Left lung (tissue), 10 donors: Measurements from ENCODE around the gene MUC15. TPM values are rescaled to one million over a fixed set of nuclear protein-coding genes. Genes with fewer than 3 reads are reported as not detected.

Experiments used
- ATAC-seq: fragments of 200-7000 bp; cut with Tn5 transposase; one replicate; pipeline ENCODE4 v1.9.1; 2020; ENCODE audit warnings: moderate library complexity
- DNase-seq, 4 donors: peaks; one replicate each; pipeline ENCODE4 v3.0.0-alpha.2; 2013 to 2020
- H3K27ac ChIP-seq, 2 donors: fragments of 200-600 bp; sonication (generic) in 1 of 2; one replicate each; pipeline versions ENCODE4 v1.5.0 to v1.8.0; 2020 to 2021
- H3K27me3 ChIP-seq, 2 donors: fragments of 200-600 bp; sonication (generic) in 1 of 2; one replicate each; pipeline versions ENCODE4 v1.5.0 to v1.8.0; 2020 to 2021
- H3K36me3 ChIP-seq, 2 donors: fragments of 200-600 bp; sonication (generic) in 1 of 2; one replicate each; pipeline versions ENCODE4 v1.5.0 to v1.8.0; 2020 to 2021
- H3K4me1 ChIP-seq, 2 donors: fragments of 200-600 bp; one replicate each; pipeline ENCODE4 v1.8.0; 2021
- H3K4me3 ChIP-seq, 2 donors: fragments of 200-600 bp; sonication (generic) in 1 of 2; one replicate each; pipeline versions ENCODE4 v1.5.0 to v1.8.0; 2020 to 2021; ENCODE audit warnings: mild to moderate bottlenecking in 1 of 2
- H3K9me3 ChIP-seq, 2 donors: fragments of 200-600 bp; sonication (generic) in 1 of 2; one replicate each; pipeline versions ENCODE4 v1.5.0 to v1.8.0; 2020 to 2021
- CTCF ChIP-seq, 2 donors: fragments of 200-600 bp; sonication (generic) in 1 of 2; IDR thresholded peaks; one replicate each; pipeline versions ENCODE4 v1.5.0 to v1.8.0; 2021; ENCODE audit warnings: antibody characterized with exemption in 2 of 2
- intact Hi-C, 2 donors: fragments of 100-400 bp; cut with DNase I; formaldehyde crosslinking; loops; one replicate each; pipeline versions ENCODE4 v1.11.2 to v1.14.2; 2022
- polyA plus RNA-seq, 6 donors: library from polyadenylated mRNA; unstranded; fragments of 120-200 nt; gene quantifications; one replicate each; pipeline ENCODE4 v1.2.1, GENCODE V29; 2013; ENCODE audit not compliant: insufficient read length in 6 of 6
- total RNA-seq, 2 donors: library from RNA; stranded (reverse); fragmentation: NEBNext Ultra II Directional; extraction: Animal tissue kit (Norgen Biotek cat#: 25700); gene quantifications; one replicate each; pipeline ENCODE4 v1.2.1, GENCODE V29; 2021
- donor health status: DM: no; HTN: yes; CAD: no.
- donor health status: DM: no; HTN: no; CAD: no.

MUC15 gene
- total and polyA plus RNA-seq, 8 donors, result 0.40 to 7.1 (median 1.3) TPM

GRCh38 chr11:26549176-26549575 lies 22.9 kb downstream of the MUC15 start:
- no peaks in the 10 kb centered on the region for H3K4me1 ChIP-seq
- H3K27ac ChIP-seq, result no peak overlapping the region
- no peak for TF ChIP-seq CTCF (IDR thresholded peaks at IDR 0.05)
- H3K4me3 ChIP-seq, result no peak overlapping the region
- ATAC-seq, result no peak
- no peaks in the 10 kb centered on the region for H3K27me3 ChIP-seq
- no peaks in the 10 kb centered on the region for H3K9me3 ChIP-seq
- H3K36me3 ChIP-seq, result no peaks in the 10 kb centered on the region
- no peak for DNase-seq
- intact Hi-C loops, result no loop called here

GRCh38 chr11:26541870-26542269 lies 30.2 kb downstream of the MUC15 start:
- intact Hi-C loops, result no loop called here
- no peaks in the 10 kb centered on the region for H3K36me3 ChIP-seq
- TF ChIP-seq CTCF (IDR thresholded peaks at IDR 0.05), result no peak
- no peak for DNase-seq
- no peak overlapping the region for H3K4me3 ChIP-seq
- H3K27ac ChIP-seq, result no peak overlapping the region
- no peaks in the 10 kb centered on the region for H3K4me1 ChIP-seq
- ATAC-seq, result no peak
- H3K9me3 ChIP-seq, result no peaks in the 10 kb centered on the region
- H3K27me3 ChIP-seq, result no peaks in the 10 kb centered on the region

GRCh38 chr11:26539517-26539916 lies 32.5 kb downstream of the MUC15 start:
- Histone ChIP-seq H3K27ac (no peak overlapping the region), H3K4me3 (no peak overlapping the region), H3K9me3 (no peaks in the 10 kb centered on the region), H3K4me1 (no peaks in the 10 kb centered on the region), H3K27me3 (no peaks in the 10 kb centered on the region), H3K36me3 (no peaks in the 10 kb centered on the region)
- no peak for TF ChIP-seq CTCF (IDR thresholded peaks at IDR 0.05)
- no peak for ATAC-seq
- DNase-seq, result no peak
- intact Hi-C loops, result no loop called here

GRCh38 chr11:26537341-26537740 lies 34.7 kb downstream of the MUC15 start:
- H3K36me3 ChIP-seq, result no peaks in the 10 kb centered on the region
- no peaks in the 10 kb centered on the region for H3K9me3 ChIP-seq
- ATAC-seq (no peak), DNase-seq (no peak)
- TF ChIP-seq CTCF (IDR thresholded peaks at IDR 0.05), result no peak
- no peak overlapping the region for H3K27ac ChIP-seq
- no peak overlapping the region for H3K4me3 ChIP-seq
- no peaks in the 10 kb centered on the region for H3K27me3 ChIP-seq
- intact Hi-C loops, result no loop called here
- H3K4me1 ChIP-seq, result no peaks in the 10 kb centered on the region

- Histone ChIP-seq H3K4me3 (no peak overlapping the region), H3K36me3 (no peaks in the 10 kb centered on the region), H3K27ac (no peak overlapping the region), H3K4me1 (no peaks in the 10 kb centered on the region), H3K27me3 (no peaks in the 10 kb centered on the region), H3K9me3 (no peaks in the 10 kb centered on the region)
- intact Hi-C loops, result no loop called here
- no peak for TF ChIP-seq CTCF (IDR thresholded peaks at IDR 0.05)
- no peak for DNase-seq
- ATAC-seq, result no peak
Observed at GRCh38 chr11:26527685-26528084, 44.4 kb downstream of the MUC15 start.
